ENCODE measurements around the gene APLP2.

Gene APLP2

DNA sequence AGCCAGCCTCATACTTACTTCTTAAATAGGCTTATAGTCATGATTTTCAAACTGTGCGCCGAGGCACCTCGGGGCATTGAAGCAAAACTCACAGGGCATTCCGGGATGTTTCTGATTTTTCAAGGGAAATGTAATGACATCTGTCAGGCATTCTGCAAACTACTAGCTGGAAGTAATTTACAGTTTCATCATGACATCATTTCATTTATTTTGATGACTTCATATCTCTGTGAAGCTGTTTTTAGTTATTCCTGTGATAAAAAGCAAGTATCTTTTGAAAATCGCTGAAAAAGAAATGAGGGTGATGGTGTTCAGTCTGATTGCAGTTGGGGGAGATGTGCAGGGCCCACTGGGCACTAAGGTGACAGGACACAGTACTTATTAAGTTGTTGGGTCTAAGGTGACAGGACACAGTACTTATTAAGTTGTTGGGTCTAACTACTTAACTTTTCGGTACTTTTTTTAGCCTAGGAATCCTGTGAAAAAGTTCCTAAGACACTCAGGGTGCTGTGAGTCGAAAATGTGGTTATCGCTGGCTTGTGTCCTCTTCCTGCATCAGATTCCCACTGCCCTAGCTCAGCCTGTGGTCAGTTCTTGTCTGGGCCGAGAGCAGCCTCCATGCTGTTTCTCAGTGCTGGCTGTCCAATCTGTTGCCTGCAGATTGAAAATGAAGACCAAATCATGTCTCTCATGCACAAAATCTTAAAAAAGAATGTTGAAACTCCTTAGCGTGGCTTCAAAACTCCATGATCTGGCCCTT lies 42.6 kb downstream of the APLP2 start:
- H3K4me3 ChIP-seq (replicated peaks; ENCODE audit: low read depth, low read length), result no peak overlapping the region
- TF ChIP-seq, protein P1, sequence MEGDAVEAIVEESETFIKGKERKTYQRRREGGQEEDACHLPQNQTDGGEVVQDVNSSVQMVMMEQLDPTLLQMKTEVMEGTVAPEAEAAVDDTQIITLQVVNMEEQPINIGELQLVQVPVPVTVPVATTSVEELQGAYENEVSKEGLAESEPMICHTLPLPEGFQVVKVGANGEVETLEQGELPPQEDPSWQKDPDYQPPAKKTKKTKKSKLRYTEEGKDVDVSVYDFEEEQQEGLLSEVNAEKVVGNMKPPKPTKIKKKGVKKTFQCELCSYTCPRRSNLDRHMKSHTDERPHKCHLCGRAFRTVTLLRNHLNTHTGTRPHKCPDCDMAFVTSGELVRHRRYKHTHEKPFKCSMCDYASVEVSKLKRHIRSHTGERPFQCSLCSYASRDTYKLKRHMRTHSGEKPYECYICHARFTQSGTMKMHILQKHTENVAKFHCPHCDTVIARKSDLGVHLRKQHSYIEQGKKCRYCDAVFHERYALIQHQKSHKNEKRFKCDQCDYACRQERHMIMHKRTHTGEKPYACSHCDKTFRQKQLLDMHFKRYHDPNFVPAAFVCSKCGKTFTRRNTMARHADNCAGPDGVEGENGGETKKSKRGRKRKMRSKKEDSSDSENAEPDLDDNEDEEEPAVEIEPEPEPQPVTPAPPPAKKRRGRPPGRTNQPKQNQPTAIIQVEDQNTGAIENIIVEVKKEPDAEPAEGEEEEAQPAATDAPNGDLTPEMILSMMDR (IDR thresholded peaks at IDR 0.05; ENCODE audit: low read length, missing control alignments), result no peak
- no peak for DNase-seq (ENCODE audit: low read depth)

DNA sequence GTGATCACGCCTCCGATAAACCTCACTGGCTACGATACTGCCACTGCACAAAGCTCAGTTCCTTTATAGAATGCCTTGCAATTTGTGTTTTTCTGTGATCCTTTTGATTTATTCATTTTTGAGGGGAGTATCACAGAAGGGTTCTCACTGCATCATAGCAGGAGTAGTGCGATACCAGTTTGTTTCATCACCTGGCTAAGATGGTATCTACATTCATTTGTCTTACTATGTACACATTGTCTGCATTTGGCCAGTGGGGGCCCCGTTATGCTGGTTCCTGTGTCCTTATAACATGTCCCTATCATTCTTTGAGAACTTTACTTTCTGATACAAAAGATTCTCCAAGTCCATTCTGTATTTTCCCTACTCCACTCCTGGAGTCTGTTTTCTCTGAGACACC lies 44.6 kb downstream of the APLP2 start:
- no peak overlapping the region for H3K4me3 ChIP-seq (replicated peaks; ENCODE audit: low read depth, low read length)
- TF ChIP-seq, protein P1 (IDR thresholded peaks at IDR 0.05; ENCODE audit: low read length, missing control alignments), result no peak
- DNase-seq (ENCODE audit: low read depth), result no peak

DNA sequence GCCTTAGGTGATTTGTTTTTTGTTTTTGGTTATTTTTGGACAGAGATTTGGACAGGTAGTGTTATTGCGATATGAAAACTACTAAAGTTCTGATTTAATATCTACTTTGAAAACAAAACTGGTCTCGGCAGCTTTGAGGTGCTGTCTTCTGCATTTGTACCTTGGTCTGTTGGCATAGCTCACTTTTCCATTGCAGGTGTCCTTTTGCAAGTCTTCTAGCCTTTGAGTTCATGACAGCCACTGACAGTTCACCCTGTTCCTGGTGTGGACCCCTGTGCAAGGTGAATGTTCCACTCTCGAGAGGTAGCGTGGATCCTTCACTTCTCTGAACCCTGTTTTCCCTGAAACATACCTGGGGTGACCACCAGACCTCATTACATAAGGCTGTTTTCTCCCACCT lies 45.0 kb downstream of the APLP2 start:
- no peak for DNase-seq (ENCODE audit: low read depth)
- no peak overlapping the region for H3K4me3 ChIP-seq (replicated peaks; ENCODE audit: low read depth, low read length)
- TF ChIP-seq, protein P1 (IDR thresholded peaks at IDR 0.05; ENCODE audit: low read length, missing control alignments), result no peak

DNA sequence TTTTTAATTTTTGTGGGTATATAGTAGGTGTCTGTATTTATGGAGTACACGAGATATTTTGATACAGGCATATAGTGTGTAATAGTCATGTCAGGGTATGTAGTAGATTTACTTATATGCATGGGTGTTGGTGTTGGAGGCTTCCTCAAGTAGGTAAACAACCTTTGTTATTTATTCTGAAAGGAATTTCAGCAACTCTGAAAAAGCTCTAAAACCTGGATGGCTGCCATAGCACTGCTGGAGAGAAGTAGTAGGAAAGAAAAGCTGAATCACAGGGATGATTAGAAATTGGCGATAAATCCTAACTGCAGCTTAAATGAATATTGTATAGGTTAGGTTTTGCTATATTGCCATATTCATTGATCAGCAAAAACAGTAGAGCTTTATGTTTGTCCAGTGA lies 45.5 kb downstream of the APLP2 start:
- no peak overlapping the region for H3K4me3 ChIP-seq (replicated peaks; ENCODE audit: low read depth, low read length)
- TF ChIP-seq, protein P1 (IDR thresholded peaks at IDR 0.05; ENCODE audit: low read length, missing control alignments), result no peak
- peak; percentile 67 for DNase-seq (ENCODE audit: low read depth)

DNA sequence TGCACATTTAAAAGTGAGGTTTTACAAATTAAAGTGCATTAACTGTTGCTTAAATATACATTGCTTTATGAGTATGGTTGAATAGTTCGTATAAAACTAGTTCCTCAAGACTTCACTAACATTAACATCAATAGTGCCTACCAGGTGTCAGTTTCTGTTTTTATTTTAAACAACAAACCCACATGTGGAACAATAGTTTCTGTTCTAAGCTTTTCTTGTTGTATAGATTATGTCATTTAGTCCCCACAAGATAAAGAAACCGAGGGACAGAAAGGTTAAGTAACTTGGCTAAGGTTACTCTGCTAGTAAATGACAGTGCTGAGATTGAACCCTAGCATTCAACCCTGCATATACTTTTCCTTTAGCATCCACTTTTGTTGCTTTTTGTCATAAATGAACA lies 48.5 kb downstream of the APLP2 start:
- TF ChIP-seq, protein P1 (IDR thresholded peaks at IDR 0.05; ENCODE audit: low read length, missing control alignments), result no peak
- no peak overlapping the region for H3K4me3 ChIP-seq (replicated peaks; ENCODE audit: low read depth, low read length)
- no peak for DNase-seq (ENCODE audit: low read depth)

DNA sequence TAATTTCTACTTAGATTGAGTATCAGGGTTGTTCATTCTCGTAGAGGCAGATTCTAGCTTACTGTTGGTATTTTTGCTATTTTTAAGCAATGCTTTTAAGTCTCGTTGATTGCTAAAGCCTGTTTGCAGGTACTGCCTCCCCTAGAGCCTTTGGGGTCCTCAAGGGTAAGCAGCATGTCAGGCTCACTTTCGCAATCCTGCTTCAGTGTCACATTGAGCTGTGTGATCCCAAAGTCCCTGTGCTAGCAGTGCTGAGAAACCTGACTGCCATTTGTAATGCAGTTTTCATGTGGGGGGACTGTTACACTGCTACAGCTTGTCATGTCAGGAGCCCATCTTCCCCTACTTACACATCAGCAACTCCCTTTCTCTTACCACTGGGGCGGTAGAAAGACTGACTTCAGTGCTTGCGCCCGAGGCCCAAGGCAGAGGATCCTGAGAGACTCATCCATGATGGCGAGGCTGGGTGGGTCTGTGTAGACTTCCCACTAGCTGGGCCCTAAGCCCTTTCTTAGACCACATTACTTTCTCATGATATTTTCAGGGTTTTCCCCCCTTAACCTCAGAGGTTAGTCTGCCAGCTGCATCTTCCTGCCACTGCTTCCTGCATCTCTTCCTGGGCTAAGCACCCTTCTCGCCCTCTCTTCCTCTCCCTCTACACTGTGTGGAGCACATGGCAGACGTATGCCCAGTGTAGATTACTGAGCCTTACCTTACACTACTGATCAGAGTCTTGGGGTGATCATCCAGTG lies 49.1 kb downstream of the APLP2 start:
- no peak overlapping the region for H3K4me3 ChIP-seq (replicated peaks; ENCODE audit: low read depth, low read length)
- TF ChIP-seq, protein P1 (IDR thresholded peaks at IDR 0.05; ENCODE audit: low read length, missing control alignments), result no peak
- no peak for DNase-seq (ENCODE audit: low read depth)
